Measurements from ENCODE around the gene HTRA2. TPM values are rescaled to one million over a fixed set of nuclear protein-coding genes. Genes with fewer than 3 reads are reported as not detected.
A peak's percentile ranks its signal among the peaks of the same experiment; 100 is the strongest.
"Not testable (repeated sequence)": the region's sequence is repeated elsewhere in the genome, so short reads cannot be mapped to it uniquely, and the experiment has no call there.

Gene HTRA2
- total RNA-seq = 10 to 100 TPM; 32.0 to 47.2 TPM
- polyA plus RNA-seq (ENCODE audit: insufficient read length in 2 of 2) = 10 to 100 TPM; 55.8 to 57.3 TPM
- long read RNA-seq, donor 1, transcript HTRA2-201 (8 exons, 2,370 nt) = major isoform, 27 of 56 reads
- long read RNA-seq, donor 1, partial matches to known transcripts = 18 of 56 reads
- long read RNA-seq, donor 1, other reads (novel, unspliced or antisense) = 6 of 56 reads
- long read RNA-seq, donor 2, transcript HTRA2-201 (8 exons, 2,370 nt) = major isoform, 10 of 11 reads
- long read RNA-seq, donor 2, partial matches to known transcripts = 0 of 11 reads
- long read RNA-seq, donor 2, other reads (novel, unspliced or antisense) = 0 of 11 reads
- long read RNA-seq, donor 3, transcript HTRA2-201 (8 exons, 2,370 nt) = major isoform, 11 of 14 reads
- long read RNA-seq, donor 3, partial matches to known transcripts = 0 of 14 reads
- long read RNA-seq, donor 3, other reads (novel, unspliced or antisense) = 0 of 14 reads
- long read RNA-seq, donor 4, transcript HTRA2-201 (8 exons, 2,370 nt) = major isoform, 10 of 19 reads
- long read RNA-seq, donor 4, partial matches to known transcripts = 7 of 19 reads
- long read RNA-seq, donor 4, other reads (novel, unspliced or antisense) = 0 of 19 reads

DNA sequence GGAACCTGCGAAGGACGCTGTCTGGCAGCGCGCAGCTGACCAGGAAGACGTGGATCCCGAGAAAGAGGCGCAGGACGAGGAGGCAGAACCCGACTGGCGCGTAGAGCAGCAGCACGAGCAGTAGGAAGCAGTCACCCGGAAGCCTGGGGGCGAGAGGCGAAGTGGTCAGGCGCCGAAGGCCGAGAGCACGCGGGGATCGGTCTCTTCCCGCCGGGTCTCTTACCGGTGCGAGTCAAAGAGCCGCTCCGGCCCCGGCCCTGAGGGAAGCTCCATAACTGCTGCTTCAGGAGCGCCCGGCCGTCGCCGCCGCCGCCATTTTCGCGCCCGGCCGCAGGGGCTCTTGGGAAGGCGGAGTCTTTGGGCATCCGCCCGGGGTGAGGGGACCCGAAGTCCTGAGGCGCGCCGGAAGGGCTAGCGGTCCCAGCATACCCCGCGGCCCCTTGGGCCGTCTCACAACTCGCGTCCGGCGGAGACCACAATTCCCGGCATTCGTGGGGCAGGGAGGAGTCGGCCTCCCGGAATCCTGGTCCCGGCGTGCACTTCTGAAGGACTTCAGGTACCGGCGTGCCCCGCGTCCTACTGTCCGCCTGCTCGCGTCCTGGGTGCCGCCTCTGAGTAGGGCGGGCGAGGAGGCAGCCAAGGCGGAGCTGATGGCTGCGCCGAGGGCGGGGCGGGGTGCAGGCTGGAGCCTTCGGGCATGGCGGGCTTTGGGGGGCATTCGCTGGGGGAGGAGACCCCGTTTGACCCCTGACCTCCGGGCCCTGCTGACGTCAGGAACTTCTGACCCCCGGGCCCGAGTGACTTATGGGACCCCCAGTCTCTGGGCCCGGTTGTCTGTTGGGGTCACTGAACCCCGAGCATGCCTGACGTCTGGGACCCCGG, at the start of gene HTRA2, which contains the start of gene AUP1:
TSS of gene HTRA2 (plus strand) at position 577 of the 882 bp plus-strand sequence. CDS start at position 651, 74 bp downstream.
TSS of gene AUP1 (minus strand) at position 350 of the 882 bp plus-strand sequence. CDS start at position 273, 77 bp downstream.
- Histone ChIP-seq H3K4me1 (ENCODE audit: control insufficient read depth, insufficient read depth, low read length) (peaks cover 28% of the 10 kb centered on the region), H3K27me3 (ENCODE audit: control insufficient read depth, insufficient read depth, low read length) (no peaks in the 10 kb centered on the region), H3K36me3 (ENCODE audit: control insufficient read depth, insufficient read depth, low read length) (peaks cover 59% of the 10 kb centered on the region), H3K9me3 (ENCODE audit: control insufficient read depth, insufficient read depth, low read length) (no peaks in the 10 kb centered on the region), H3K4me3 (ENCODE audit: low read depth, low read length) (peak within 1 kb of the TSS; percentile 91), H3K27ac (ENCODE audit: low read depth, low read length) (peak within 1 kb of the TSS; percentile 86)
- 0% methylated on average over 85 of the region's 87 CpGs for WGBS (ENCODE audit: insufficient coverage)
- peak; percentile 91 to 99 (median 98) for DNase-seq (ENCODE audit: low read depth in 4 of 6, low spot score in 6 of 6)

DNA sequence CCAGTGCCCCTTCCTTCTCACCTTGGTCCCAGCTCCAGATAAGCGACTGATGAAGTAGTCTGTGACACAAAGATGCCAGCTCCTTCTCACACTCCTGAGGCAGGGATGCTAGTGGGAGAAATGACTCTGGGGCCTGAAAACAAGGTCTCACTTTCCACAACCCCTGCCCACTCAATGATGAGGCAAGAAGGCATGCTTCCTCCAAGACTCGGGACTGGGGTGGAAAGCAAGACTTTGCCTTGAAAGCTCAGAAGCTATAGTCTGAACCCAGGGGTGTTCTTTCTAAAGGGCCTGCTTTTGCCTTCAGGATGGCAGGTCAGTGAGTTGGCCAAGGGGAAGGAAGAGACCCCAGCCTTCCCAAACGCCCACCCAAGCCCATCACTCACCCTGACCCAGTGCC, 48.3 kb upstream of the HTRA2 start:
- no peaks in the 10 kb centered on the region for H3K9me3 ChIP-seq (ENCODE audit: control insufficient read depth, insufficient read depth, low read length)
- H3K27me3 ChIP-seq (ENCODE audit: control insufficient read depth, insufficient read depth, low read length) = no peaks in the 10 kb centered on the region
- H3K27ac ChIP-seq (ENCODE audit: low read depth, low read length) = no peak overlapping the region
- H3K36me3 ChIP-seq (ENCODE audit: control insufficient read depth, insufficient read depth, low read length) = peaks cover 52% of the 10 kb centered on the region
- WGBS (ENCODE audit: insufficient coverage) = 44% methylated on average over 2 of the region's 3 CpGs
- DNase-seq (ENCODE audit: low read depth in 4 of 6, low spot score in 6 of 6) = no peak
- peaks cover 29% of the 10 kb centered on the region for H3K4me1 ChIP-seq (ENCODE audit: control insufficient read depth, insufficient read depth, low read length)
- peak overlapping the region; percentile 91 for H3K4me3 ChIP-seq (ENCODE audit: low read depth, low read length)

DNA sequence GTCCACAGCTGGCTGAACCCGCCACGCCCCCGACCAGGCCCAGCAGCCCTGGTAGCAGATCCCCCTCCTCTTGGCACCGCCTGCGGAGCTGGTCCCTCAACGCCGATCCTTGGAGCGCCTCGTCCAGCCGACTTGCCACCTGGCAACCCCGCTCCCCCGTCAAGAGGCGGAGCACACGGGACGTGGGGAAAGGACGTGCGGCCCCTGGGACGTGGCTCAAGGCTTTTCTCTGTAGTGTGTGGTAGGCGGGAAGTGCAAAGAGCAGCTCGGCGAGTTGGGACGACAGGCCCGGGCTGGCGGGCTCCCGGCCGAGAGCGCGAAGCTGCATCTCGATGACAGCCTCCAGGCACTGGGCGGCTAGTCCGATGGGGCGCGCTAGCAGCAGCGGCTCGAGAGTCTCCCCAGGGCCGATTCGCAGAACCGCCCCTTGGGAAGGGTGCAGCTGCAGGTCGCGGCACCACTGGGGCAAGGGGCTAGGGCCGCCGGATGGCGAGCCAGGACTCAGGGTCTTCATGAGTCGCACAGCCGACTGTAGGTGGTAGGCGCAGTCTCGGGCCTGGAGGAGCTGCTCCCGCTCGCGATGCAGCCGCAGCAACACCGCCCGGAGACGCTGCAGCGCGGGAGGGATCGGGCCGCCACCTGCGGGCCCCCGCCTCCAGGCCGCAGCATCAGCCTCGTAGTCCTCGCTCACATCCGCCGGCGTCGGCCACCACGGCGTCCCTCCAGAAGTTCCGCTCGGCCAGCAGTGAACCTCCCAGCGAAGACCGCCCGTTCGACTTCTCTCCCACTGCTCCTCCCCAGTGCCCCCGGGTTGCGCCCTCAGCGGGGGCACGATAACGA, 47.6 kb upstream of the HTRA2 start:
- peaks cover 29% of the 10 kb centered on the region for H3K4me1 ChIP-seq (ENCODE audit: control insufficient read depth, insufficient read depth, low read length)
- WGBS (ENCODE audit: insufficient coverage) = under 1% methylated on average over 80 of the region's 80 CpGs
- H3K9me3 ChIP-seq (ENCODE audit: control insufficient read depth, insufficient read depth, low read length) = no peaks in the 10 kb centered on the region
- H3K27ac ChIP-seq (ENCODE audit: low read depth, low read length) = peak overlapping the region; percentile 93
- no peaks in the 10 kb centered on the region for H3K27me3 ChIP-seq (ENCODE audit: control insufficient read depth, insufficient read depth, low read length)
- peaks cover 51% of the 10 kb centered on the region for H3K36me3 ChIP-seq (ENCODE audit: control insufficient read depth, insufficient read depth, low read length)
- DNase-seq (ENCODE audit: low read depth in 4 of 6, low spot score in 6 of 6) = no peak
- peak overlapping the region; percentile 91 for H3K4me3 ChIP-seq (ENCODE audit: low read depth, low read length)

DNA sequence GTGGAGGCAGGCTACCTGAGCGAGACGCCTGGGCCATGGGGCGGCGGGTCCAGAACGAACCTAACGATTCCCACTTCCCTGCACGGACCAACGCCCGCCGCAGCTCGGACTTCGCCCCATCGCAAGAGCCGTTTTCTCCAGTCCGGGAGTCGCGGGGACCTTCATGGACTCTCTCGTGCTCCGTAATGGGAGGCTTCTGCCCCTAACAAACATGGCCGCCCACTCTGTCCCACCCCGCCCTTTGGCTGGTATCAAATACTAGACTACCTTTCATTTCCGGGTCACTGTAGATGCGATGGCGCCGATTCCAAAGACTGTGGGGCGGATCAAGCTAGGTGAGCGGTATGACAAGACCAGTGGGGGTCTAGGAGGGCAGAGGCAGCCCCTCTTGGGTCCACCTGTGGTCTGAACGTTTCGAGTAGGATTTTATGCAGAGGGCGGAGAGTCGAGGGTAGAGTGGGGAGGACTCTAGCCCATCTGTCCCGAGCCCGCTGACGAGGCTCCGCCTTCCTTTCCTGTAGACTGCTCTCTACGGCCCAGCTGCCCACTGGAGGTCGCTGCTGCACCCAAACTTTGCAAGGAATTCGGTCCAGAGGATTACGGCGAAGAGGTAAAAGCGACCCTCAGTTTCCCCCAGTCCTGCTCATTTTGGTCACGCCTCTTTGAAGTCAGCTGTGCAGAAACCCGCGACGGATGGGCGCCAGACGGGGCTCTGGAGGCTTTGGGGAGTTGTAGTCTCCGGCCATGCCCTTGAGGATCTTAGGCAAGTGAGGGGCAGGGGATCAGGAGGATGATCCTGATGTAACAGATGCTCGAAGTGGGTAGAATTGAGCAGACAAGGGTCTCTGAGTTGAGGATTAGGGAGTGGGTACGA, 46.7 kb upstream of the HTRA2 start, which contains the start of the genes CCDC142 and TTC31:
TSS of gene CCDC142 (minus strand) at position 198 of the 874 bp plus-strand sequence. CDS start at position 37, 161 bp downstream.
TSS of gene TTC31 (plus strand) at position 281 of the 874 bp plus-strand sequence. CDS start at position 296, 15 bp downstream.
- Histone ChIP-seq H3K4me3 (ENCODE audit: low read depth, low read length) (peak within 1 kb of the TSS; percentile 91), H3K36me3 (ENCODE audit: control insufficient read depth, insufficient read depth, low read length) (peaks cover 44% of the 10 kb centered on the region), H3K9me3 (ENCODE audit: control insufficient read depth, insufficient read depth, low read length) (no peaks in the 10 kb centered on the region), H3K27ac (ENCODE audit: low read depth, low read length) (peak within 1 kb of the TSS; percentile 93), H3K4me1 (ENCODE audit: control insufficient read depth, insufficient read depth, low read length) (peaks cover 29% of the 10 kb centered on the region), H3K27me3 (ENCODE audit: control insufficient read depth, insufficient read depth, low read length) (no peaks in the 10 kb centered on the region)
- DNase-seq (ENCODE audit: low read depth in 4 of 6, low spot score in 6 of 6) = peak; percentile 92 to 99 (median 96)
- WGBS (ENCODE audit: insufficient coverage) = under 1% methylated on average over 48 of the region's 50 CpGs

DNA sequence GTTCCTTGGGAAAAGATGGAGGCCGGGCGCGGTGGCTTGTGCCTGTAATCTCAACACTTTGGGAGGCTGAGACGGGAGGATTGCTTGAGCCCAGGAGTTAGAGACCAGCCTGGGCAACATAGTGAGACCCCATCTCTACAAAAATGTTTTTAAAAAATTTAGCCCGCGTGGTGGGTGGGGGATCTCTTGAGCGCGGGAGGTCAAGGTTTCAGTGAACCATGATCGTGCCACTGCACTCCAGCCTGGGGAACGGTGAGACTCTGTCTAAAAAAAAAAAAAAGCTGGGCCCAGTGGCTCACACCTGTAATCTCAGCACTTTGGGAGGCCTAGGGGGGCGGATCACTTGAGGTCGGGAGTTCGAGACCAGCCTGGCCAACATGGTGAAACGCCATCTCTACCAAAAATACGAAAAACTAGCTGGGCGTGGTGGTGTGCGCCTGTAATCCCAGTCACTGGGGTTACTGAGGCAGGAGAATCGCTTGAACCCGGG, 46.0 kb upstream of the HTRA2 start:
- H3K27me3 ChIP-seq (ENCODE audit: control insufficient read depth, insufficient read depth, low read length); H3K9me3 ChIP-seq (ENCODE audit: control insufficient read depth, insufficient read depth, low read length); DNase-seq (ENCODE audit: low read depth in 4 of 6, low spot score in 6 of 6): not testable (repeated sequence)
- peaks cover 29% of the 10 kb centered on the region for H3K4me1 ChIP-seq (ENCODE audit: control insufficient read depth, insufficient read depth, low read length)
- peaks cover 45% of the 10 kb centered on the region for H3K36me3 ChIP-seq (ENCODE audit: control insufficient read depth, insufficient read depth, low read length)
- peak overlapping the region; percentile 91 for H3K4me3 ChIP-seq (ENCODE audit: low read depth, low read length)
- WGBS (ENCODE audit: insufficient coverage) = 77% methylated on average over 14 of the region's 19 CpGs
- H3K27ac ChIP-seq (ENCODE audit: low read depth, low read length) = peak overlapping the region; percentile 93

DNA sequence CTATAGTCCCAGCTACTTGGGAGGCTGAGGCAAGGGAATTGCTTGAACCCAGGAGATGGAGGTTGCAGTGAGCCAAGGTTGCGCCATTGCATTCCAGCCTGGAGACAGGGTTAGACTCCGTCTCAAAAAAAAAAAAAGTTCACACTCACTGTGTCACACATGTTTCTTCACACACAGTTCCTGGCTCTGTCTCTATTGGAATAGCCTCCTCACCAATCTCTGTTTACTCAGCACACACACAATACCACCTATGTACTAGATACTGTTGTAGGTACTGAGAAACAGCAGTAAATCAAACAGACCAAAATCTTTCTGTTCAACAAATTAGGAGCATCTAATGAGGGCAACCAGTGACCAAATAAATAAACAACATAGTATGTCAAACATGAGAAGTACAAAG, 43.6 kb upstream of the HTRA2 start:
- 100% methylated on average over 1 of the region's 2 CpGs for WGBS (ENCODE audit: insufficient coverage)
- Histone ChIP-seq H3K4me1 (ENCODE audit: control insufficient read depth, insufficient read depth, low read length) (peaks cover 22% of the 10 kb centered on the region), H3K4me3 (ENCODE audit: low read depth, low read length) (no peak overlapping the region), H3K9me3 (ENCODE audit: control insufficient read depth, insufficient read depth, low read length) (no peaks in the 10 kb centered on the region), H3K36me3 (ENCODE audit: control insufficient read depth, insufficient read depth, low read length) (peaks cover 50% of the 10 kb centered on the region), H3K27ac (ENCODE audit: low read depth, low read length) (no peak overlapping the region), H3K27me3 (ENCODE audit: control insufficient read depth, insufficient read depth, low read length) (no peaks in the 10 kb centered on the region)
- no peak for DNase-seq (ENCODE audit: low read depth in 4 of 6, low spot score in 6 of 6)

DNA sequence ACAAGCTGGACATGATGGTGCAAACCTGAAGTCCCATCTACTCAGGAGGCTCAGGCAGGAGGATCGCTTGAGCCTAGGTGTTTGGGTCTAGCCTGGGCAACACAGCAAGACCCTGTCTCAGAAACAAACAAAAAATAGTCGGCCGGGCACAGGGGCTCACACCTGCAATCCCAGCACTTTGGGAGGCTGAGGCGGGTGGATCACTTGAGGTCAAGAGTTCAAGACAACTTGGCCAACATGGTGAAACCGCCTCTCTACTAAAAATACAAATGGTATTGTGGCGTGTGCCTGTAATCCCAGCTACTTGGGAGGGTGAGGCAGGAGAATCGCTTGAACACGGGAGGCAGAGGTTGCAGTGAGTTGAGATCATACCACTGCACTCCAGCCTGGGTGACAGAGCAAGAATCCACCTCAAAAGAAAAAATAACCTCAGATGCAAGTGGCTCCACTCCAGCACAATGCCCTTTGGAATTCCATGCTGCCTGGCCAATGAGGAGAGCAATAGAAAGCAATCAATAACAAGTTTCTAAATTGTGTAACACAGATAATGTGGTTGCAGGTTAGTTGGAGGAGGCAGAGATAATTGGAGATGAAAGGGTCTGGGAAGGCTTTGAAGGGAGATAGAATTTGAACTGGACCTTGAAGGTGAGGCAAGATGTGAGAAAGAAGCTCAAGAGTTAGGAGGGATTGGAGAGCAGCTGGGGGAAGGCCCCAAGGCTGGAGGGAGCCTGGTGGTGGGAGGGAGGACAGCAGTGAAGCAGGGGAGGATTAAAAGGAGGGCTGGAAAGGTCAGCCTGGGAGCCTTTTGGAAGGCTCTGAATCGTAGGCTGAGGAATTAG, 40.9 kb upstream of the HTRA2 start:
- peaks cover 4% of the 10 kb centered on the region for H3K4me1 ChIP-seq (ENCODE audit: control insufficient read depth, insufficient read depth, low read length)
- no peak overlapping the region for H3K27ac ChIP-seq (ENCODE audit: low read depth, low read length)
- H3K36me3 ChIP-seq (ENCODE audit: control insufficient read depth, insufficient read depth, low read length) = peaks cover 68% of the 10 kb centered on the region
- no peaks in the 10 kb centered on the region for H3K9me3 ChIP-seq (ENCODE audit: control insufficient read depth, insufficient read depth, low read length)
- no peak overlapping the region for H3K4me3 ChIP-seq (ENCODE audit: low read depth, low read length)
- 86% methylated on average over 6 of the region's 9 CpGs for WGBS (ENCODE audit: insufficient coverage)
- H3K27me3 ChIP-seq (ENCODE audit: control insufficient read depth, insufficient read depth, low read length) = no peaks in the 10 kb centered on the region
- no peak for DNase-seq (ENCODE audit: low read depth in 4 of 6, low spot score in 6 of 6)

Data from spinal cord (tissue), 10 donors.